HEK293T (cell line): ENCODE data around the gene KIAA1328.

Source experiments
- ARNT ChIP-seq: fragments of 450-650 bp; IDR thresholded peaks from 2 replicates; pipeline ENCODE4 v1.6.1; 2017; ENCODE audit warnings: mild to moderate bottlenecking
- BHLHE40 ChIP-seq: fragments of 450-650 bp; IDR thresholded peaks from 2 replicates; pipeline ENCODE4 v1.6.1; 2016; ENCODE audit warnings: mild to moderate bottlenecking, moderate library complexity, borderline replicate concordance
- FOXA1 ChIP-seq: fragments of 450-650 bp; IDR thresholded peaks from 2 replicates; pipeline ENCODE4 v1.6.1; 2016; ENCODE audit warnings: mild to moderate bottlenecking
- FOXM1 ChIP-seq: fragments of 450-650 bp; IDR thresholded peaks from 2 replicates; pipeline ENCODE4 v1.6.1; 2017; ENCODE audit warnings: mild to moderate bottlenecking, borderline replicate concordance
- L3MBTL2 ChIP-seq: fragments of 450-650 bp; conservative IDR thresholded peaks from 2 replicates; pipeline ENCODE4 v1.6.1; 2016; ENCODE audit warnings: mild to moderate bottlenecking
- LEF1 ChIP-seq: fragments of 450-650 bp; IDR thresholded peaks from 2 replicates; pipeline ENCODE4 v1.6.1; 2017; ENCODE audit warnings: mild to moderate bottlenecking, borderline replicate concordance
- NFRKB ChIP-seq: fragments of 450-650 bp; IDR thresholded peaks from 2 replicates; pipeline ENCODE4 v1.6.1; 2016; ENCODE audit warnings: mild to moderate bottlenecking, moderate library complexity
- SP1 ChIP-seq: fragments of 450-650 bp; IDR thresholded peaks from 2 replicates; pipeline ENCODE4 v1.6.1; 2017
- ZNF384 ChIP-seq: fragments of 450-650 bp; IDR thresholded peaks from 2 replicates; pipeline ENCODE4 v1.6.1; 2016

DNA sequence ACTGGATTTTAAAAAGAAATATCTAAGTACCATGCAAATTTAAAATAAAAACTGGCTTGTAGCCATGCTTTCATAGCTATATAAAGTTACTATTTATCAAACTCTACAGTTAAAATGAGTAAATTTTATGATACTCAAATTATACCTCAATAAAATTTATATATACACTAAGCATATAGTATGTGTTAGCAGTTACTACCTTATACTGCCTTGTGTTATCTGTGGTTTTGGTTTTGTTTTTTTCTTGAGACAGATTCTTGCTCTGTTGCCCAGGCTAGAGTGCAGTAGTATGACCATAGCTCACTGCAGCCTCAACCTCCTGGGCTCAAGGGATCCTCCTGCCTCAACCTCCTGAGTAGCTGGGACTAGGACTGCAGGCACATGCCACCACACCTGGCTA, 342.1 kb downstream of the KIAA1328 start:
- TF ChIP-seq ZNF384 (no peak), FOXM1 (no peak), ARNT (no peak), SP1 (no peak), FOXA1 (no peak), LEF1 (no peak), L3MBTL2 (no peak), BHLHE40 (no peak), NFRKB (no peak)
